ENCODE data around the gene GRHL1. TPM values are rescaled to one million over a fixed set of nuclear protein-coding genes. Genes with fewer than 3 reads are reported as not detected.

Gene GRHL1
- total and polyA plus RNA-seq, 2 of the 4 experiments (the other 2 are of a cell fraction), result 0.18 to 0.21 TPM

- TF ChIP-seq CTCF (conservative IDR thresholded peaks at IDR 0.05; ENCODE audit: low read depth, low read length), result no peak
Measured at GRCh38 chr2:9939587-9940485, 11.7 kb upstream of the GRHL1 start (continued).

Data from IMR-90 (cell line).